ENCODE data around the gene CUBN. TPM values are rescaled to one million over a fixed set of nuclear protein-coding genes. Genes with fewer than 3 reads are reported as not detected.
"Not testable (repeated sequence)": the region's sequence is repeated elsewhere in the genome, so short reads cannot be mapped to it uniquely, and the experiment has no call there.

The CUBN gene
- total RNA-seq, 1 experiment from 2014 or later: not detected

GRCh38 chr10:16835228-16835627, 294.4 kb downstream of the CUBN start:
- no peaks in the 10 kb centered on the region for H3K9me3 ChIP-seq (ENCODE audit: low read length)
- no peaks in the 10 kb centered on the region for H4K20me1 ChIP-seq (ENCODE audit: insufficient read depth, low read depth, low read length)
- H3K27me3 ChIP-seq (ENCODE audit: low read length): no peaks in the 10 kb centered on the region
- no peaks in the 10 kb centered on the region for H3K9me2 ChIP-seq (replicated peaks; ENCODE audit: insufficient read depth, low read length)
- no peaks in the 10 kb centered on the region for H3K79me2 ChIP-seq (ENCODE audit: low read length)
- DNase-seq: no peak
- no peak overlapping the region for H3K9ac ChIP-seq (ENCODE audit: low read length)
- no peaks in the 10 kb centered on the region for H3K36me3 ChIP-seq (ENCODE audit: insufficient read depth, low read length)
- no peak overlapping the region for H3K27ac ChIP-seq (ENCODE audit: low read length)
- no peak overlapping the region for H2AFZ ChIP-seq (ENCODE audit: low read length)
- H3K4me1 ChIP-seq (ENCODE audit: low read length): no peaks in the 10 kb centered on the region
- no peak overlapping the region for H3K4me3 ChIP-seq (ENCODE audit: low read length)
- no peak overlapping the region for H3K4me2 ChIP-seq (ENCODE audit: low read depth, low read length, poor library complexity, severe bottlenecking)

- no peaks in the 10 kb centered on the region for H3K4me1 ChIP-seq (ENCODE audit: low read length)
- H3K9me3 ChIP-seq (ENCODE audit: low read length): no peaks in the 10 kb centered on the region
- H3K27me3 ChIP-seq (ENCODE audit: low read length): no peaks in the 10 kb centered on the region
- no peak overlapping the region for H2AFZ ChIP-seq (ENCODE audit: low read length)
- no peaks in the 10 kb centered on the region for H3K36me3 ChIP-seq (ENCODE audit: insufficient read depth, low read length)
- DNase-seq: no peak
- H3K4me2 ChIP-seq (ENCODE audit: low read depth, low read length, poor library complexity, severe bottlenecking): no peak overlapping the region
- no peak overlapping the region for H3K27ac ChIP-seq (ENCODE audit: low read length)
- H3K79me2 ChIP-seq (ENCODE audit: low read length): no peaks in the 10 kb centered on the region
- no peak overlapping the region for H3K4me3 ChIP-seq (ENCODE audit: low read length)
- H3K9ac ChIP-seq (ENCODE audit: low read length): no peak overlapping the region
- no peaks in the 10 kb centered on the region for H4K20me1 ChIP-seq (ENCODE audit: insufficient read depth, low read depth, low read length)
- no peaks in the 10 kb centered on the region for H3K9me2 ChIP-seq (replicated peaks; ENCODE audit: insufficient read depth, low read length)
Measured at GRCh38 chr10:16832351-16833080, 297.1 kb downstream of the CUBN start.

- H3K27ac ChIP-seq (ENCODE audit: low read length): no peak overlapping the region
- H3K9me3 ChIP-seq (ENCODE audit: low read length): no peaks in the 10 kb centered on the region
- no peaks in the 10 kb centered on the region for H3K27me3 ChIP-seq (ENCODE audit: low read length)
- no peaks in the 10 kb centered on the region for H3K9me2 ChIP-seq (replicated peaks; ENCODE audit: insufficient read depth, low read length)
- H3K4me2 ChIP-seq (ENCODE audit: low read depth, low read length, poor library complexity, severe bottlenecking): no peak overlapping the region
- no peaks in the 10 kb centered on the region for H4K20me1 ChIP-seq (ENCODE audit: insufficient read depth, low read depth, low read length)
- DNase-seq: no peak
- no peak overlapping the region for H3K9ac ChIP-seq (ENCODE audit: low read length)
- no peak overlapping the region for H3K4me3 ChIP-seq (ENCODE audit: low read length)
- H3K36me3 ChIP-seq (ENCODE audit: insufficient read depth, low read length): no peaks in the 10 kb centered on the region
- no peaks in the 10 kb centered on the region for H3K4me1 ChIP-seq (ENCODE audit: low read length)
- no peaks in the 10 kb centered on the region for H3K79me2 ChIP-seq (ENCODE audit: low read length)
- no peak overlapping the region for H2AFZ ChIP-seq (ENCODE audit: low read length)
Measured at GRCh38 chr10:16828701-16829175, 300.9 kb downstream of the CUBN start.

- H3K4me1 ChIP-seq (ENCODE audit: low read length): no peaks in the 10 kb centered on the region
- H3K9me2 ChIP-seq (replicated peaks; ENCODE audit: insufficient read depth, low read length): no peaks in the 10 kb centered on the region
- H3K4me3 ChIP-seq (ENCODE audit: low read length): no peak overlapping the region
- H2AFZ ChIP-seq (ENCODE audit: low read length): no peak overlapping the region
- no peaks in the 10 kb centered on the region for H4K20me1 ChIP-seq (ENCODE audit: insufficient read depth, low read depth, low read length)
- H3K9ac ChIP-seq (ENCODE audit: low read length): no peak overlapping the region
- H3K4me2 ChIP-seq (ENCODE audit: low read depth, low read length, poor library complexity, severe bottlenecking): no peak overlapping the region
- DNase-seq: peak; percentile 86
- no peaks in the 10 kb centered on the region for H3K79me2 ChIP-seq (ENCODE audit: low read length)
- H3K27ac ChIP-seq (ENCODE audit: low read length): no peak overlapping the region
- no peaks in the 10 kb centered on the region for H3K36me3 ChIP-seq (ENCODE audit: insufficient read depth, low read length)
- no peaks in the 10 kb centered on the region; the same call in 1 of the 2 replicates for H3K9me3 ChIP-seq (ENCODE audit: low read length)
- no peaks in the 10 kb centered on the region for H3K27me3 ChIP-seq (ENCODE audit: low read length)
Measured at GRCh38 chr10:16828114-16828568, 301.5 kb downstream of the CUBN start.

GRCh38 chr10:16827474-16827873, 302.1 kb downstream of the CUBN start:
- not testable (repeated sequence) for H3K79me2 ChIP-seq (ENCODE audit: low read length); H3K36me3 ChIP-seq (ENCODE audit: insufficient read depth, low read length); H3K9ac ChIP-seq (ENCODE audit: low read length); H3K4me3 ChIP-seq (ENCODE audit: low read length); DNase-seq; H3K9me2 ChIP-seq (replicated peaks; ENCODE audit: insufficient read depth, low read length); H3K27me3 ChIP-seq (ENCODE audit: low read length); H3K4me1 ChIP-seq (ENCODE audit: low read length); H2AFZ ChIP-seq (ENCODE audit: low read length); H4K20me1 ChIP-seq (ENCODE audit: insufficient read depth, low read depth, low read length); H3K4me2 ChIP-seq (ENCODE audit: low read depth, low read length, poor library complexity, severe bottlenecking); H3K9me3 ChIP-seq (ENCODE audit: low read length); H3K27ac ChIP-seq (ENCODE audit: low read length)

GRCh38 chr10:16822726-16823360, 306.8 kb downstream of the CUBN start:
- no peak for DNase-seq
- H3K4me2 ChIP-seq (ENCODE audit: low read depth, low read length, poor library complexity, severe bottlenecking): no peak overlapping the region

GRCh38 chr10:16822027-16822426, 307.6 kb downstream of the CUBN start:
- H3K4me2 ChIP-seq (ENCODE audit: low read depth, low read length, poor library complexity, severe bottlenecking): no peak overlapping the region
- no peak overlapping the region for H3K27ac ChIP-seq (ENCODE audit: low read length)
- peaks cover 8% of the 10 kb centered on the region for H3K4me1 ChIP-seq (ENCODE audit: low read length)
- H3K36me3 ChIP-seq (ENCODE audit: insufficient read depth, low read length): no peaks in the 10 kb centered on the region; the same call in 1 of the 2 replicates
- H3K27me3 ChIP-seq (ENCODE audit: low read length): no peaks in the 10 kb centered on the region
- DNase-seq: no peak
- peaks cover 11% of the 10 kb centered on the region for H3K9me3 ChIP-seq (ENCODE audit: low read length)
- no peak overlapping the region for H2AFZ ChIP-seq (ENCODE audit: low read length)
- no peak overlapping the region for H3K9ac ChIP-seq (ENCODE audit: low read length)
- no peaks in the 10 kb centered on the region for H3K79me2 ChIP-seq (ENCODE audit: low read length)
- H3K4me3 ChIP-seq (ENCODE audit: low read length): no peak overlapping the region
- H4K20me1 ChIP-seq (ENCODE audit: insufficient read depth, low read depth, low read length): no peaks in the 10 kb centered on the region
- H3K9me2 ChIP-seq (replicated peaks; ENCODE audit: insufficient read depth, low read length): no peaks in the 10 kb centered on the region

More at GRCh38 chr10:16822726-16823360, 306.8 kb downstream of the CUBN start:
- Histone ChIP-seq H3K79me2 (ENCODE audit: low read length) (no peaks in the 10 kb centered on the region), H3K4me1 (ENCODE audit: low read length) (peaks cover 8% of the 10 kb centered on the region), H3K27me3 (ENCODE audit: low read length) (no peaks in the 10 kb centered on the region), H4K20me1 (ENCODE audit: insufficient read depth, low read depth, low read length) (no peaks in the 10 kb centered on the region), H3K27ac (ENCODE audit: low read length) (no peak overlapping the region), H2AFZ (ENCODE audit: low read length) (no peak overlapping the region), H3K9me3 (ENCODE audit: low read length) (peaks cover 11% of the 10 kb centered on the region), H3K36me3 (ENCODE audit: insufficient read depth, low read length) (no peaks in the 10 kb centered on the region; the same call in 1 of the 2 replicates), H3K4me3 (ENCODE audit: low read length) (no peak overlapping the region), H3K9ac (ENCODE audit: low read length) (no peak overlapping the region), H3K9me2 (replicated peaks; ENCODE audit: insufficient read depth, low read length) (no peaks in the 10 kb centered on the region)

- H3K9me3 ChIP-seq (ENCODE audit: low read length): peaks cover 11% of the 10 kb centered on the region
- no peak overlapping the region for H3K4me2 ChIP-seq (ENCODE audit: low read depth, low read length, poor library complexity, severe bottlenecking)
- H3K9ac ChIP-seq (ENCODE audit: low read length): no peak overlapping the region
- no peak overlapping the region for H2AFZ ChIP-seq (ENCODE audit: low read length)
- H4K20me1 ChIP-seq (ENCODE audit: insufficient read depth, low read depth, low read length): no peaks in the 10 kb centered on the region
- no peaks in the 10 kb centered on the region; the same call in 1 of the 2 replicates for H3K36me3 ChIP-seq (ENCODE audit: insufficient read depth, low read length)
- no peak for DNase-seq
- H3K27ac ChIP-seq (ENCODE audit: low read length): no peak overlapping the region
- H3K4me1 ChIP-seq (ENCODE audit: low read length): peaks cover 20% of the 10 kb centered on the region
- no peaks in the 10 kb centered on the region for H3K9me2 ChIP-seq (replicated peaks; ENCODE audit: insufficient read depth, low read length)
- peaks cover 15% of the 10 kb centered on the region for H3K79me2 ChIP-seq (ENCODE audit: low read length)
- H3K27me3 ChIP-seq (ENCODE audit: low read length): no peaks in the 10 kb centered on the region
- no peak overlapping the region for H3K4me3 ChIP-seq (ENCODE audit: low read length)
Measured at GRCh38 chr10:16820421-16820820, 309.2 kb downstream of the CUBN start.
